GM19324 (cell line): ENCODE measurements around the gene CHRM2.
"Not testable (repeated sequence)": the region's sequence is repeated elsewhere in the genome, so short reads cannot be mapped to it uniquely, and the experiment has no call there.

Experiments used
- ATAC-seq: cut with Tn5 transposase; IDR thresholded peaks from one replicate; pipeline ENCODE4 v1.9.1; 2021; ENCODE audit warnings: mild to moderate bottlenecking, moderate library complexity; ENCODE audit not compliant: unreplicated experiment, low FRiP score

CHRM2 gene

GRCh38 chr7:136868496-136869000 lies at the start of gene CHRM2:
TSS of gene CHRM2 (plus strand) at chr7:136868652. CDS start at chr7:137014866, 146,214 bp downstream.
- ATAC-seq, result no peak

GRCh38 chr7:136831398-136831797 lies 37.1 kb upstream of the CHRM2 start:
- ATAC-seq, result not testable (repeated sequence)

GRCh38 chr7:136845899-136846465 lies 22.5 kb upstream of the CHRM2 start:
- ATAC-seq, result no peak

- no peak for ATAC-seq
Observed at GRCh38 chr7:136847858-136848257, 20.6 kb upstream of the CHRM2 start.

GRCh38 chr7:136853654-136854053 lies 14.8 kb upstream of the CHRM2 start:
- no peak for ATAC-seq

- no peak for ATAC-seq
Observed at GRCh38 chr7:136857573-136857972, 10.9 kb upstream of the CHRM2 start.

- no peak for ATAC-seq
Observed at GRCh38 chr7:136859803-136860202, 8.6 kb upstream of the CHRM2 start.

GRCh38 chr7:136865236-136865635 lies 3.2 kb upstream of the CHRM2 start:
- no peak for ATAC-seq

- ATAC-seq, result no peak
Observed at GRCh38 chr7:136865777-136866176, 2.7 kb upstream of the CHRM2 start.

- ATAC-seq, result no peak
Observed at GRCh38 chr7:136869001-136869961, 829 bp downstream of the CHRM2 start.

- no peak for ATAC-seq
Observed at GRCh38 chr7:136869991-136870865, 1.8 kb downstream of the CHRM2 start.

- no peak for ATAC-seq
Observed at GRCh38 chr7:136870866-136871487, 2.5 kb downstream of the CHRM2 start.

- ATAC-seq, result no peak
Observed at GRCh38 chr7:136874393-136875032, 6.1 kb downstream of the CHRM2 start.

- no peak for ATAC-seq
Observed at GRCh38 chr7:136877509-136877908, 9.1 kb downstream of the CHRM2 start.

- no peak for ATAC-seq
Observed at GRCh38 chr7:136877990-136878389, 9.5 kb downstream of the CHRM2 start.

GRCh38 chr7:136878878-136879277 lies 10.4 kb downstream of the CHRM2 start:
- no peak for ATAC-seq

- ATAC-seq, result no peak
Observed at GRCh38 chr7:136883046-136883445, 14.6 kb downstream of the CHRM2 start.

GRCh38 chr7:136884492-136884891 lies 16.0 kb downstream of the CHRM2 start:
- no peak for ATAC-seq

- no peak for ATAC-seq
Observed at GRCh38 chr7:136887317-136887716, 18.9 kb downstream of the CHRM2 start.

- ATAC-seq, result no peak
Observed at GRCh38 chr7:136890399-136890798, 21.9 kb downstream of the CHRM2 start.
